B cell (primary cell): ENCODE data around the gene SEMA4A. TPM values are rescaled to one million over a fixed set of nuclear protein-coding genes. Genes with fewer than 3 reads are reported as not detected.

Experiments
- ATAC-seq: fragments of 200-7000 bp; cut with Tn5 transposase; one replicate; pipeline ENCODE4 v1.10.0; 2021; ENCODE audit warnings: low read depth, mild to moderate bottlenecking, moderate number of reproducible peaks, moderate library complexity
- CTCF ChIA-PET: fragments of 350-600 bp; sonication (Branson Sonifier 250); formaldehyde crosslinking; loops from one replicate; lab custom pipeline; 2021; ENCODE audit warnings: antibody characterized with exemption, inconsistent platforms; lab: Charles Lee
- POLR2A ChIA-PET: fragments of 350-600 bp; sonication (Branson Sonifier 250); formaldehyde crosslinking; loops from one replicate; lab custom pipeline; 2021; ENCODE audit warnings: antibody characterized with exemption; lab: Charles Lee
- DNase-seq: peaks from one replicate; pipeline ENCODE4 v3.0.0; 2013
- H2AFZ ChIP-seq: 2 replicates; pipeline ENCODE4 v1.6.1; 2012; ENCODE audit warnings: mild to moderate bottlenecking, low read depth, low read length; ENCODE audit not compliant: insufficient read depth, poor library complexity, severe bottlenecking
- H3K27ac ChIP-seq, 2 donors: 1 replicate in 1 of 2; 2 replicates in 1 of 2; pipeline ENCODE4 v1.5.1; 2012 to 2013; ENCODE audit warnings: low read length in 2 of 2, mild to moderate bottlenecking in 2 of 2, moderate library complexity in 1 of 2
- H3K27me3 ChIP-seq, 4 experiments: fragments of 200-600 bp in 1 of 4; sonication (generic) in 1 of 4; replicated peaks in 1 of 4; 1 replicate in 2 of 4; 2 replicates in 2 of 4; pipeline versions ENCODE4 v1.6.1 to v1.7.0; 2013 to 2016; ENCODE audit warnings: low read length in 3 of 4, mild to moderate bottlenecking in 2 of 4, mixed read lengths in 1 of 4, moderate library complexity in 1 of 4; ENCODE audit not compliant: insufficient read depth in 4 of 4, control insufficient read depth in 3 of 4; ENCODE audit errors: control extremely low read depth in 1 of 4
- H3K36me3 ChIP-seq, 2 experiments: replicated peaks in 1 of 2; 1 replicate in 1 of 2; 2 replicates in 1 of 2; pipeline versions ENCODE4 v1.6.1 to v1.7.1; 2013; ENCODE audit warnings: low read length in 1 of 2; ENCODE audit not compliant: insufficient read depth in 2 of 2, control insufficient read depth in 1 of 2; ENCODE audit errors: control extremely low read depth in 1 of 2, extremely low read depth in 1 of 2
- H3K4me1 ChIP-seq, 2 donors: fragments of 200-600 bp in 1 of 2; sonication (generic) in 1 of 2; 1 replicate in 1 of 2; 2 replicates in 1 of 2; pipeline versions ENCODE4 v1.5.1 to v1.6.1; 2013 to 2017; ENCODE audit warnings: low read length in 2 of 2; ENCODE audit not compliant: control insufficient read depth in 2 of 2, insufficient read depth in 2 of 2
- H3K4me2 ChIP-seq: replicated peaks from 2 replicates; pipeline ENCODE3; 2012; ENCODE audit warnings: mild to moderate bottlenecking, low read depth, low read length; ENCODE audit not compliant: poor library complexity, severe bottlenecking
- H3K4me3 ChIP-seq, 5 experiments: fragments of 200-600 bp in 1 of 5; sonication (generic) in 1 of 5; 1 replicate in 3 of 5; 2 replicates in 2 of 5; pipeline versions ENCODE4 v1.5.1 to v1.7.0; 2011 to 2016; ENCODE audit warnings: low read length in 4 of 5, mild to moderate bottlenecking in 4 of 5, low read depth in 2 of 5, control low read depth in 1 of 5, moderate library complexity in 1 of 5; ENCODE audit not compliant: insufficient read depth in 1 of 5; ENCODE audit errors: control extremely low read depth in 1 of 5, extremely low read depth in 1 of 5
- H3K79me2 ChIP-seq: fragments of 200-600 bp; sonication (generic); one replicate; pipeline ENCODE4 v1.6.0; 2016; ENCODE audit warnings: low read length; ENCODE audit not compliant: control insufficient read depth, insufficient read depth
- H3K9ac ChIP-seq: fragments of 200-600 bp; sonication (generic); 2 replicates; pipeline ENCODE4 v1.6.1; 2017; ENCODE audit warnings: mild to moderate bottlenecking, low read length, moderate library complexity
- H3K9me3 ChIP-seq, 3 donors: one replicate each; pipeline versions ENCODE4 v1.6.1 to v1.7.1; 2013; ENCODE audit warnings: low read length in 2 of 3; ENCODE audit not compliant: control insufficient read depth in 2 of 3, insufficient read depth in 1 of 3; ENCODE audit errors: control extremely low read depth in 1 of 3
- H4K20me1 ChIP-seq: 2 replicates; pipeline ENCODE4 v1.6.0; 2012; ENCODE audit warnings: mild to moderate bottlenecking, low read length; ENCODE audit not compliant: insufficient read depth, control insufficient read depth, poor library complexity, severe bottlenecking
- H3K27ac Mint-ChIP-seq: one replicate; pipeline ENCODE4 v1.8.0; 2021; ENCODE audit warnings: mixed read lengths
- H3K27me3 Mint-ChIP-seq: one replicate; pipeline ENCODE4 v1.8.0; 2021; ENCODE audit warnings: mixed read lengths
- H3K4me1 Mint-ChIP-seq: one replicate; pipeline ENCODE4 v1.8.0; 2021; ENCODE audit warnings: mixed read lengths
- H3K4me3 Mint-ChIP-seq: one replicate; pipeline ENCODE4 v1.8.0; 2021; ENCODE audit warnings: mixed read lengths
- H3K9me3 Mint-ChIP-seq: one replicate; pipeline ENCODE4 v1.8.0; 2022; ENCODE audit warnings: mixed read lengths; ENCODE audit not compliant: insufficient read depth
- CTCF ChIP-seq: fragments of 200-600 bp; IDR thresholded peaks from one replicate; pipeline ENCODE4 v1.8.0; 2022; ENCODE audit warnings: antibody characterized with exemption, mild to moderate bottlenecking
- EZH2 ChIP-seq: IDR thresholded peaks from 2 replicates; pipeline ENCODE4 v1.6.1; 2012; ENCODE audit warnings: borderline replicate concordance, low read depth, mild to moderate bottlenecking, moderate library complexity, low read length; ENCODE audit not compliant: insufficient read depth, poor library complexity, severe bottlenecking
- WGBS: methylation state at CpG from one replicate; pipeline ENCODE4 v1.1.5; 2013; ENCODE audit warnings: missing lambda C conversion rate; ENCODE audit not compliant: insufficient coverage; 5-methylcytosine and 5-hydroxymethylcytosine counted together
- intact Hi-C: fragments of 100-400 bp; cut with micrococcal nuclease; formaldehyde crosslinking; loops from one replicate; pipeline ENCODE4 v1.10.0; 2022
- polyA plus RNA-seq: library from polyadenylated mRNA; depleted of rRNA; stranded (reverse); fragments of >200 nt; gene quantifications from 2 replicates; pipeline ENCODE4 v1.2.3, GENCODE V29; 2012
- total RNA-seq, 2 donors: library from RNA; stranded (reverse); fragments of 120-200 nt in 1 of 2; gene quantifications; 1 replicate in 1 of 2; 2 replicates in 1 of 2; pipeline versions ENCODE4 v1.2.3 to v1.2.4, GENCODE V29; 2013 to 2022

Gene SEMA4A
- total and polyA plus RNA-seq, 2 donors (not counting 1 experiment from before 2014, with no cell fraction given), result 9.2 to 15.5 TPM

- peak overlapping the region; percentile 77 for H3K9ac ChIP-seq
- peaks cover 0 to 36% of the 10 kb centered on the region in 2 experiments for H3K36me3 ChIP-seq
- H4K20me1 ChIP-seq, result peaks cover 4% of the 10 kb centered on the region
- ChIA-PET CTCF (interaction anchor here (1.3 to 3.4 kb wide), 5 partner anchors 12 to 83 kb away, joined by 8 to 43 read pairs (median 11); partner anchors contain the start of gene SLC25A44), POLR2A (interaction anchor here (0.6 to 2.1 kb wide), 10 partner anchors 18 to 540 kb away, joined by 3 to 9 read pairs (median 4); partner anchors contain the start of genes SEMA4A, SLC25A44 and SMG5)
- DNase-seq (no peak), ATAC-seq (no peak)
- peaks cover 14 to 19% of the 10 kb centered on the region in 2 donors for H3K4me1 ChIP-seq
- peaks cover 25% of the 10 kb centered on the region for H3K4me1 Mint-ChIP-seq
- no peak for TF ChIP-seq EZH2
- no peak for TF ChIP-seq CTCF
- peak overlapping the region; percentile 88 for H2AFZ ChIP-seq
- H3K4me2 ChIP-seq, result peak overlapping the region; percentile 93
- H3K27ac Mint-ChIP-seq, result peak overlapping the region; percentile 99
- H3K4me3 Mint-ChIP-seq, result peak overlapping the region; percentile 98
- intact Hi-C loops, result loop anchor here (2.0 to 5.0 kb wide), 3 partner anchors 57 to 355 kb away; partner anchors contain the start of genes GON4L and SYT11
- 100% methylated on average over 3 of the region's 9 CpGs for WGBS
- H3K27me3 ChIP-seq, result no peaks in the 10 kb centered on the region
- peak overlapping the region; percentile 93 to 94 for H3K27ac ChIP-seq
- H3K79me2 ChIP-seq, result peaks cover 41% of the 10 kb centered on the region
- H3K9me3 Mint-ChIP-seq, result no peaks in the 10 kb centered on the region
- no peaks in the 10 kb centered on the region for H3K27me3 Mint-ChIP-seq
- H3K9me3 ChIP-seq, result no peaks in the 10 kb centered on the region
- peak overlapping the region; percentile 48 to 92 (median 81) for H3K4me3 ChIP-seq
These were observed 58.7 kb downstream of the SEMA4A start for GRCh38 chr1:156212130-156212529.
